H9 (cell line): ENCODE results near the gene GARNL3. TPM values are rescaled to one million over a fixed set of nuclear protein-coding genes. Genes with fewer than 3 reads are reported as not detected.

Experiments used
- DNase-seq: peaks from one replicate; pipeline ENCODE4 v3.0.0-alpha.2; 2017
- H2AFZ ChIP-seq: one replicate; pipeline ENCODE4 v1.6.1; 2013; ENCODE audit warnings: mild to moderate bottlenecking, low read length, control low read depth, moderate library complexity
- H2AK5ac ChIP-seq: 2 replicates; pipeline ENCODE4 v1.6.1; 2013; ENCODE audit warnings: low read length, control low read depth, mixed read lengths; ENCODE audit not compliant: insufficient read length
- H2BK120ac ChIP-seq: one replicate; pipeline ENCODE4 v1.6.1; 2013; ENCODE audit warnings: low read depth, mild to moderate bottlenecking, low read length, control low read depth, inconsistent platforms; ENCODE audit not compliant: poor library complexity, severe bottlenecking
- H2BK12ac ChIP-seq: 2 replicates; pipeline ENCODE4 v1.6.1; 2013; ENCODE audit warnings: low read length, control low read depth, mixed read lengths, low read depth; ENCODE audit not compliant: insufficient read length
- H2BK15ac ChIP-seq: 2 replicates; pipeline ENCODE4 v1.6.1; 2013; ENCODE audit warnings: low read depth, low read length, control low read depth
- H2BK20ac ChIP-seq: one replicate; pipeline ENCODE4 v1.6.1; 2013; ENCODE audit warnings: low read depth, mild to moderate bottlenecking, low read length, control low read depth, inconsistent platforms; ENCODE audit not compliant: poor library complexity, severe bottlenecking
- H2BK5ac ChIP-seq: 2 replicates; pipeline ENCODE4 v1.6.1; 2013; ENCODE audit warnings: low read length, control low read depth, mixed read lengths; ENCODE audit not compliant: insufficient read length
- H3K14ac ChIP-seq: 2 replicates; pipeline ENCODE4 v1.6.1; 2013; ENCODE audit warnings: low read length, control low read depth; ENCODE audit not compliant: insufficient read depth
- H3K18ac ChIP-seq: 2 replicates; pipeline ENCODE4 v1.6.1; 2013; ENCODE audit warnings: low read depth, mild to moderate bottlenecking, mixed read lengths, low read length, control low read depth; ENCODE audit not compliant: insufficient read length
- H3K23ac ChIP-seq: 2 replicates; pipeline ENCODE4 v1.6.1; 2013; ENCODE audit warnings: low read length, control low read depth, mixed read lengths, low read depth; ENCODE audit not compliant: insufficient read length
- H3K23me2 ChIP-seq: 2 replicates; pipeline ENCODE4 v1.6.1; 2013; ENCODE audit warnings: low read depth, mild to moderate bottlenecking, mixed read lengths, low read length, control low read depth; ENCODE audit not compliant: insufficient read length, poor library complexity, severe bottlenecking
- H3K27ac ChIP-seq: 2 replicates; pipeline ENCODE4 v1.5.1; 2013; ENCODE audit warnings: low read length, control low read depth, mixed read lengths, low read depth; ENCODE audit not compliant: insufficient read length
- H3K27me3 ChIP-seq: 2 replicates; pipeline ENCODE4 v1.6.1; 2013; ENCODE audit warnings: low read length, control low read depth, inconsistent platforms; ENCODE audit not compliant: insufficient read depth
- H3K4ac ChIP-seq: 2 replicates; pipeline ENCODE4 v1.6.1; 2013; ENCODE audit warnings: low read depth, mild to moderate bottlenecking, control low read depth, inconsistent platforms, low read length, moderate library complexity
- H3K4me1 ChIP-seq: 2 replicates; pipeline ENCODE4 v1.6.1; 2013; ENCODE audit warnings: low read length, control low read depth, inconsistent platforms; ENCODE audit not compliant: insufficient read depth
- H3K4me2 ChIP-seq: 2 replicates; pipeline ENCODE4 v1.6.1; 2013; ENCODE audit warnings: low read length, control low read depth, mixed read lengths; ENCODE audit not compliant: insufficient read length, insufficient read depth
- H3K56ac ChIP-seq: 2 replicates; pipeline ENCODE4 v1.6.1; 2013; ENCODE audit warnings: low read depth, mild to moderate bottlenecking, mixed read lengths, low read length, control low read depth; ENCODE audit not compliant: insufficient read length
- H3K79me1 ChIP-seq: 2 replicates; pipeline ENCODE4 v1.6.1; 2013; ENCODE audit warnings: low read depth, mild to moderate bottlenecking, moderate library complexity, low read length, control low read depth, inconsistent platforms; ENCODE audit not compliant: insufficient read depth, poor library complexity, severe bottlenecking
- H3K79me2 ChIP-seq: 2 replicates; pipeline ENCODE4 v1.6.1; 2013; ENCODE audit warnings: low read length, control low read depth, inconsistent platforms; ENCODE audit not compliant: insufficient read depth
- H3K9ac ChIP-seq: 2 replicates; pipeline ENCODE4 v1.6.1; 2013; ENCODE audit warnings: low read length, control low read depth, mixed read lengths; ENCODE audit not compliant: insufficient read length; ENCODE audit errors: extremely low read depth
- H3K9me3 ChIP-seq: one replicate; pipeline ENCODE4 v1.6.1; 2013; ENCODE audit warnings: low read depth, low read length, inconsistent platforms; ENCODE audit not compliant: control insufficient read depth
- H3T11ph ChIP-seq: one replicate; pipeline ENCODE4 v1.6.1; 2013; ENCODE audit warnings: mild to moderate bottlenecking, low read length, control low read depth, inconsistent platforms
- H4K20me1 ChIP-seq: one replicate; pipeline ENCODE4 v1.6.1; 2013; ENCODE audit not compliant: control insufficient read depth, insufficient read length, insufficient read depth
- H4K5ac ChIP-seq: 2 replicates; pipeline ENCODE4 v1.6.1; 2013; ENCODE audit warnings: low read depth, mild to moderate bottlenecking, mixed read lengths, low read length, control low read depth; ENCODE audit not compliant: insufficient read length
- H4K8ac ChIP-seq: replicated peaks from 2 replicates; pipeline ENCODE4 v1.6.1; 2013; ENCODE audit warnings: low read length, control low read depth, mixed read lengths, low read depth; ENCODE audit not compliant: insufficient read length
- H4K91ac ChIP-seq: 2 replicates; pipeline ENCODE4 v1.6.1; 2013; ENCODE audit warnings: low read depth, mild to moderate bottlenecking, moderate library complexity, mixed read lengths, low read length, control low read depth; ENCODE audit not compliant: insufficient read length
- H3K27ac Mint-ChIP-seq, 3 experiments: 2 replicates in 2 of 3; 3 replicates in 1 of 3; pipeline ENCODE4 v1.8.0; 2020 to 2021; ENCODE audit warnings: mixed read lengths in 3 of 3, mild to moderate bottlenecking in 1 of 3, moderate library complexity in 1 of 3
- H3K27me3 Mint-ChIP-seq: 2 replicates; pipeline ENCODE4 v1.8.0; 2021; ENCODE audit warnings: low read depth, mild to moderate bottlenecking, moderate library complexity, mixed read lengths
- H3K36me3 Mint-ChIP-seq, 3 experiments: 2 replicates in 2 of 3; 3 replicates in 1 of 3; pipeline ENCODE4 v1.8.0; 2020 to 2021; ENCODE audit warnings: low read depth in 3 of 3, mixed read lengths in 3 of 3; ENCODE audit not compliant: insufficient read depth in 1 of 3
- H3K4me1 Mint-ChIP-seq, 2 experiments: 2 replicates each; pipeline ENCODE4 v1.8.0; 2020; ENCODE audit warnings: mixed read lengths in 2 of 2
- H3K4me3 Mint-ChIP-seq, 2 experiments: 2 replicates in 1 of 2; 3 replicates in 1 of 2; pipeline ENCODE4 v1.8.0; 2020 to 2021; ENCODE audit warnings: mild to moderate bottlenecking in 2 of 2, mixed read lengths in 2 of 2, moderate library complexity in 1 of 2
- H3K9me3 Mint-ChIP-seq, 2 experiments: 2 replicates in 1 of 2; 3 replicates in 1 of 2; pipeline ENCODE4 v1.8.0; 2020; ENCODE audit warnings: mild to moderate bottlenecking in 2 of 2, mixed read lengths in 2 of 2, moderate library complexity in 1 of 2
- WGBS: extraction: QIAGEN DNeasy Blood & Tissue Kit; methylation state at CpG from one replicate; pipeline ENCODE4 v1.1.7; 2013; ENCODE audit warnings: missing lambda C conversion rate, low lambda C conversion rate, mixed read lengths; ENCODE audit not compliant: insufficient read length; ENCODE audit errors: extremely low coverage; 5-methylcytosine and 5-hydroxymethylcytosine counted together
- total RNA-seq: library from RNA; stranded (reverse); gene quantifications from 2 replicates; pipeline ENCODE4 v1.2.1, GENCODE V29; 2021
- TF ChIP-seq, protein P1 (sequence below): fragments of 200-600 bp; sonication (generic); conservative IDR thresholded peaks from 3 replicates; pipeline ENCODE4 v1.8.0; 2021; ENCODE audit warnings: antibody characterized with exemption, mild to moderate bottlenecking

GARNL3 gene
- total RNA-seq, 1 experiment from 2014 or later: 8.7 TPM

DNA sequence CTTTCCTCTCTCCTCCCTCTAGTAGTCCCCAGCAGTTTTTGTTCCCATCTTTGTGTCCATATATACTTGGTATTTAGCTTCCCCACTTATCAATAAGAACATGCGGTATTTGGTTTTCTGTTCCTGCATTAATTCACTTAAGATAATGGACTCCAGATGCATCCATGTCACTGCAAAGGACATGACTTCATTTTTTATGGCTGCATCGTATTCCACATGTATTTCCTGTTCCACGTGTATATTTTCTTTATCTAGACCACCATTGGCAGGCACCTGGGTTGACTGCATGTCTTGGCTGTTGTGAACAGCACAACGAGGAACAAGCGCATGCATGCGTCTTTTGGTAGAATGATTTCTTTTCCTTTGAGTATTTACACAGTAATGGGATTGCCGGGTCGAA, 165.8 kb downstream of the GARNL3 start:
- H2BK15ac ChIP-seq: no peak overlapping the region
- no peak overlapping the region for H4K8ac ChIP-seq
- no peaks in the 10 kb centered on the region for H4K20me1 ChIP-seq
- no peak overlapping the region for H3K56ac ChIP-seq
- H3K9me3 ChIP-seq: no peaks in the 10 kb centered on the region
- H4K91ac ChIP-seq: no peak overlapping the region
- H3K14ac ChIP-seq: no peak overlapping the region
- no peak overlapping the region for H3K18ac ChIP-seq
- no peak overlapping the region for H3K23ac ChIP-seq
- H3K4me1 Mint-ChIP-seq: peaks cover under 1% of the 10 kb centered on the region in 2 experiments; a peak in 2 of 4 replicates
- no peak overlapping the region for H3K4me3 Mint-ChIP-seq
- no peaks in the 10 kb centered on the region for H3K27me3 Mint-ChIP-seq
- H3T11ph ChIP-seq: no peak overlapping the region
- WGBS: no CpG with 5 or more reads among the region's 8 CpGs
- H3K27ac Mint-ChIP-seq: no peak overlapping the region; a peak in 1 of 7 replicates
- H2BK20ac ChIP-seq: no peak overlapping the region
- H3K4me1 ChIP-seq: no peaks in the 10 kb centered on the region
- H3K79me2 ChIP-seq: peaks cover 2% of the 10 kb centered on the region; the same call in 1 of the 2 replicates
- H2AFZ ChIP-seq: no peak overlapping the region
- H3K23me2 ChIP-seq: no peaks in the 10 kb centered on the region
- H2AK5ac ChIP-seq: no peak overlapping the region
- no peaks in the 10 kb centered on the region for H3K27me3 ChIP-seq
- no peaks in the 10 kb centered on the region for H3K79me1 ChIP-seq
- TF ChIP-seq, protein P1, sequence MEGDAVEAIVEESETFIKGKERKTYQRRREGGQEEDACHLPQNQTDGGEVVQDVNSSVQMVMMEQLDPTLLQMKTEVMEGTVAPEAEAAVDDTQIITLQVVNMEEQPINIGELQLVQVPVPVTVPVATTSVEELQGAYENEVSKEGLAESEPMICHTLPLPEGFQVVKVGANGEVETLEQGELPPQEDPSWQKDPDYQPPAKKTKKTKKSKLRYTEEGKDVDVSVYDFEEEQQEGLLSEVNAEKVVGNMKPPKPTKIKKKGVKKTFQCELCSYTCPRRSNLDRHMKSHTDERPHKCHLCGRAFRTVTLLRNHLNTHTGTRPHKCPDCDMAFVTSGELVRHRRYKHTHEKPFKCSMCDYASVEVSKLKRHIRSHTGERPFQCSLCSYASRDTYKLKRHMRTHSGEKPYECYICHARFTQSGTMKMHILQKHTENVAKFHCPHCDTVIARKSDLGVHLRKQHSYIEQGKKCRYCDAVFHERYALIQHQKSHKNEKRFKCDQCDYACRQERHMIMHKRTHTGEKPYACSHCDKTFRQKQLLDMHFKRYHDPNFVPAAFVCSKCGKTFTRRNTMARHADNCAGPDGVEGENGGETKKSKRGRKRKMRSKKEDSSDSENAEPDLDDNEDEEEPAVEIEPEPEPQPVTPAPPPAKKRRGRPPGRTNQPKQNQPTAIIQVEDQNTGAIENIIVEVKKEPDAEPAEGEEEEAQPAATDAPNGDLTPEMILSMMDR: no peak
- H2BK5ac ChIP-seq: no peak overlapping the region
- no peak overlapping the region for H3K27ac ChIP-seq
- no peak overlapping the region for H3K4me2 ChIP-seq
- no peak overlapping the region for H2BK120ac ChIP-seq
- DNase-seq: no peak
- no peak overlapping the region for H4K5ac ChIP-seq
- no peak overlapping the region for H3K9ac ChIP-seq
- no peaks in the 10 kb centered on the region for H3K9me3 Mint-ChIP-seq
- peaks cover 27 to 67% (median 61%) of the 10 kb centered on the region in 3 experiments; a peak in 6 of 7 replicates for H3K36me3 Mint-ChIP-seq
- no peak overlapping the region for H3K4ac ChIP-seq
- no peak overlapping the region for H2BK12ac ChIP-seq
